NCI-H2227 (cell line): Measurements from ENCODE around the gene ANKRD27.
"Not testable (repeated sequence)": the region's sequence is repeated elsewhere in the genome, so short reads cannot be mapped to it uniquely, and the experiment has no call there.

Experiments used
- DNase-seq: peaks from one replicate; lab custom pipeline; 2025; ENCODE audit not compliant: unreplicated experiment; lab: John Stamatoyannopoulos, UW

The ANKRD27 gene

DNA sequence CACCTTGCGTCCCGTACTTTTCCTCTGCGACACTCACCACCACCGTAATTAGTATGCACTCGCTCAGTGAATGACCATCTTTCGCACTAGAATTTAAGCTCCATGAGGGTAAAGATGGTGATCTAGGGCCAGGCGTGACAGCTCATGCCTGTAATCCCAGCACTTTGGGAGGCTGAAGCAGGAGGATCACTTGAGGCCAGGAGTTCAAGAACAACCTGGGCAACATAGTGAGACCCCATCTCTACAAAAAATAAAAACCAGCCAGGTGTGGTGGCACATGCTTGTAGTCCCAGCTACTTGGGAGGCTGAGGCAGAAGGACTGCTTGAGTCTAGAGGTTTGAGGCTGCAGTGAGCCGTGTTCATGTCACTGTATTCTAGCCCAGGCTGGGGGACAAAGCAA is 18.6 kb downstream of the ANKRD27 start:
- DNase-seq: not testable (repeated sequence)

DNA sequence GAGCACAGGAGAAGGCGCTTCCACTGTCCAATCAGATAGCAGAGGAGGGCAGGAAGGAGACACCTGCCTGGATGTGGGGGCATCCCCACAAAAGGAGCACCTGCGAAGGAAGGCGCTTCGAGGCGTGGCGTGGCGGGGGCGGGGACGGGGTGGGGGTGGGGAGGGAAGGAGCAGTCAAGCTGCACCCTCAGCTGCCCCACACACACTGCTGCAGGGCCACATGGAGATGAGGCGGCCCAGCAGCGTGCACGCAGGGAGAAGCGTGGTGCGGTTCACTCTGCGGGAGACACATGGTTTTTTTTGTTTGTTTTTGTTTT is 21.4 kb downstream of the ANKRD27 start:
- DNase-seq: no peak

DNA sequence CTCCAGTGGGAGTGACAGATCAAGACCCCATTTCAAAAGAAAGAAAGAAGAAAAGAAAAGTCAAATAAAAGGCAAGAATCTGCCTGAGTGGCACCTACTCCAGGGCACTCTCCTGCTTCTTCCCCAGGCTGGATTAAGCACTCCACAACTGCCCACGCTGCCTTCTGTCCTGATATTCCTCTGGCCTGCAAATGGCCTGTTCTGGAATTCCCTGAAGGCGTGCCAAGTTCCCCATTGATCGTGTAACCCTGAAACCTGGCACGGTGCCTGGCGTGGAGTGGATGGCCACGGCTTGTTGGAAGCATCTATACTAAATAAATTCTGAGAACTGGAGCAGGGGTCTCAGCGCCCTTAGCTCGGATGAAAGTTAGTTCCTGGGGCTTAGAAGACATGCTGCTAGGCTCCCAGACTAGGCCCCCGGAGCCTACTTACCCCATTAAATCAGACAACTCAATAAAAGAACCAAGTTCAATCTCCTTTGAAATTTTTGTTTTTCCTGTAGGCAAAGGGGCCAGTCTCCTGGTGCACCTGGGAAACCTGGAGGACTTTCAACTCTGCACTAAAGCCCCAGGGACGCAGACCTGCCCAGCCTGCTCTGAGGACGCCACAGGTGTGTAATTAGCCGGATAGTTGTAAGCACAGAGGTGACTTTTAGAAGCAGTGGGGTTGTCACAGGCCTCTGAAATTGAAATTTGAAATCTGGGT is 21.9 kb downstream of the ANKRD27 start:
- no peak for DNase-seq

DNA sequence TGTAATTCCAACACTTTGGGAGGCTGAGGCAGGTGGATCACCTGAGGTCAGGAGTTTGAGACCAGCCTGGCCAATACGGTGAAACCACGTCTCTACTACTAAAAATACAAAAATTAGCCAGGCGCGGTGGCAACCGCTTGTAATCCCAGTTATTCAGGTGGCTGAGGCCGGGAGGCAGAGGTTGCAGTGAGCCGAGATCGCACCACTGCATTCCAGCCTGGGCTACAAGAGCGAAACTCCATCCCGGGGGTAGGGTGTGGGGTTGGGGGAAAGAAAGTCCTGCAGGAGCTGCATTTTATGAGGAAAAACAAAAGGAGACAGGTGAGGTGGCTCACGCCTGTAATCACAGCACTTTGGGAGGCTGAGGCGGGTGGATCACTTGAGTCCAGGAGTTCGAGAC is 22.6 kb downstream of the ANKRD27 start:
- not testable (repeated sequence) for DNase-seq

DNA sequence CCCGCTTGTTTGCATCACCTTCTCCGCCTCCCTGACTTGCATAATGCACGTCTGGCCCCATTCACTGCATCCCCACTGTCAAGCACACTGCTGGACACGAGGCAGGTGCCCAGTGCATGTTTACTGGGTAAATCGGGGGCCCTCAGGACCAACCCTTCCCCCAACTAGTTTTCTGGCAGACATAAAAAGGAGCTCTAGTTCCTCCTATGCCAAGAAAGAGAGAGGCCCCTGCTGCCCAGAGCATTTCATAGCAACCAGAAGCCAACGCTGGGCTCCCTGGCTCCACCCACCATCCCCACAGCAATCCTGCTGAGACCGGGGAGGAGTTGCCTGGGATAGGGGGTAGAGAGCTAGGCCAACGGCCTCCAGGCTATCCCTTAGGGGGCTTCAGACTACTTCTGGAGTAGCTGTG is 23.2 kb downstream of the ANKRD27 start:
- peak; percentile 81 for DNase-seq

DNA sequence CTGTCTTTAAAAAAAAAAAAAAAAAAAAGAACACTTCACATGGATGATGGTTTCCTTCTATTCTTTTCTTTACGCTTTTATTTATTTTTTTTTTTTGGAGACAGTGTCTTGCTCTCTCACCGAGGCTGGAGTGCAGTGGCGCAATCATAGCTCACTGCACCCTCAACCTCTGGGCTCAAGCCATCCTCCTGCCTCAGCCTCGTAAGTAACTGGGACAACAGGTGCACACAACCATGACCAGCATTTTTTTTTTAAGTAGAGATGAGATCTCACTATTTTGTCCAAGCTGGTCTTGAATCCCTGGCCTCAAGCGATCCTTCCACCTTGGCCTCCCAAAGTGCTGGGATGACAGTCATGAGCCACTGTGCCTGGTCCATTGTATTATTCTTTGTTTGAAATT is 24.3 kb downstream of the ANKRD27 start:
- no peak for DNase-seq

DNA sequence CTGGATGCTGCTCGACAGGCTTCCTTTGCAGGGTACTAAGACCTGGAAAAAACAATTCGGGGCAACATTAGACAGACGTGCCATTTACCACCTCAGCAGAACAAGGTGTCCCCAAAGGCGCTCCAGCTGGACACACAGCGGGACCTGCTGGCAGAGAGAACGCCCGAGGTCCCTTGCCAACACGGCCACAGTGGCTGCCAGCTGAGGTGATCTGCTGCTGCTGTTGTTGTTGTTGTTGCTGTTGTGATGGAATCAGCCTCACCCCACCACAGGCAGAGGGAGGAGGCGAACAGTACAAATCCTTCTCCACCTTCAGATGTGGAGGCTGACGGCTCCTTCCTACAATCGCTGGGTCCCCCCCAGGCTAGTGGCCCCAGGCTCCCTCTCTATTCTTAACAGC is 25.2 kb downstream of the ANKRD27 start:
- no peak for DNase-seq

DNA sequence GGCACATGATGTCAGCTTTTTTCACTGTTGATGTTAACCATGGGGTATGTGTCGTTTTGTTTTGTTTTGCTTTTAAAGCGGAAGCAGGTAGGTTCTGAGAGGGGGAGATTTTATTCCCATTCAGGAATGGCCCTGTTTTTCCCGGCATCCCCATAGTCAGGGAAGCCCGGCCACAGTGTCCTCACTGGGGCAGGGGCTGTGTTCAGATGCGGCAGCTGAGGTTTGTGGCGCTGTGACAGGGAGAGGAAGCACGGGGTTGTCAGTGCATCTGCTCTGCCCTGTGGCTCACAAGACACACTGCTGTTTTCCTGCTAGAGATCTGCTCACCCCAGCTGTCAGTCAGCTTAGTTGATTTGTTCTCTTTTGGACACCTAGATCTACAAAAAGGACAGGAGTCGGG is 27.6 kb downstream of the ANKRD27 start:
- no peak for DNase-seq

DNA sequence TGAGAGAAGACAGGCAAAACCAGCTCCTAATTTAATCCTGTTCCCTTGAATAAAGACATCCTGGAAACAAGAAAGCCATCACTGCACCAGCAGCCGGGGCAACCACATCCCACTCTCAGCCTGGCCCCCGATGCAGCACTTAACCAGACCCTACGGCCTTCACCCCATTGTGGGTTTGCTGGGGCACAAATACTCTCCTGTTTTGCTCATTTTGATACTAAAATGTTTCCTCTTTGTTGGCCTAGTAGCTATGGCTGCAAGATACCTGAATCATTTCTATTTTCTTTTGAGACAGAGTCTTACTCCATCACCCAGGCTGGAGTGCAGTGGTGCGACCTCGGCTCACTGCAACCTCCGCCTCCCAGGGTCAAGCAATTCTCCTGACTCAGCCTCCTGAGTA is 28.4 kb downstream of the ANKRD27 start:
- DNase-seq: no peak

DNA sequence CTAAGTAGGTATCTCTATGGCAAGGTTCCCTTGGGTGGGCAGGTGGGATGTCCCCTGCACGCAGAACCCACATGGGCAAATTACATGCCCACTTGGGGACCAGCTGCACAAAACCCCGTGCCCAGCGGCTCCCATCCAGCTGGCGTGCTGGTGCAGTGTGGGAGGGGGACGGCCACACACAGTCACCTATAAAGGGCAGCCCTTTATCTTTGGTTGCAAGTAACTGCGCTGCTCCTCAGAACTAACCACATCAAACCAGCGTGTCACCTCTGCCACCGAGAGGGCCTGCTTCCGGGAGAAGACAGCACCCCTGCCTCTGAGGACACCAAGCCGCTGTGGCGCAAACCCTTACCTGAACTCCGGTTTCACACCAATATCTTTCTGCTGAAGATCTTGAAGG is 32.2 kb downstream of the ANKRD27 start:
- DNase-seq: no peak

DNA sequence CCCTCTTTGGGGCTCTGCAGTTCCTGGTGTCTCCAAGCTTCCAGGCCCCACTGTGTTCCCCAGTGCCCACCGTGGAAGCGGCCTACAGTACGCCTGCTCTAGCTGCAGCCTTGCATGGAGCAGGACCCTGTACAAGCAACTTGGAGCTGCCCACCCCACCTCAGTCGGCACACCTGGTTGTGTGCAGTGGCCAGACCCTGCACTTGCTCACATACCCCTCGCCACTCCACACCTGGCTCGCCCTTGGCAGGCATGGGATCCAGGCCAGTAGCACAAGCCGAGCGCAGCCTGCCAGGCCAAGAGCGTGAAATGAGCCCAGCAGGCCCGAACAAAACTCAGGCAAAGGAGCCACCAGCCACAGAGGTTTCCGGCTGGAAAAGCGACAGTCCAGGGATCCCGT is 36.4 kb downstream of the ANKRD27 start:
- DNase-seq: no peak

DNA sequence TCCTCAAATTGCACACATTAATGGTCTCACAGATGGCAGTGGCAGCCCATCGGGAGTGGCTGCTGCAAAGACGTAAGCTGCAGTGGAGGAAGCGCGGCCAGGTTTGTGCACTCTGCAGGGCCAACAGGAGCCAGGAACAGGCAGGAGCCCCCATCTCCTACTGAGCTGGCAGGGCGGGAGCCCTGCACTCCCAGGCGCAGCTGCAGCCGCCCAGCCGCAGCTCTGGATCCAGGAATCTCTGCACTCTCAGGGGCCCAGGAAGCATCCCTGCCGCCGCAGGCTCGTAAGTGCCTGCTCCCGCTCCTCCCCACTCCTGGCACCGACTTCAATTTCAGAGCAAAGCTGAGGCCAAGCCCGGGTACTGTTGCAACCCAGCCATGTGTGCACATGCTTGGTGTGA is 37.5 kb downstream of the ANKRD27 start:
- DNase-seq: no peak

DNA sequence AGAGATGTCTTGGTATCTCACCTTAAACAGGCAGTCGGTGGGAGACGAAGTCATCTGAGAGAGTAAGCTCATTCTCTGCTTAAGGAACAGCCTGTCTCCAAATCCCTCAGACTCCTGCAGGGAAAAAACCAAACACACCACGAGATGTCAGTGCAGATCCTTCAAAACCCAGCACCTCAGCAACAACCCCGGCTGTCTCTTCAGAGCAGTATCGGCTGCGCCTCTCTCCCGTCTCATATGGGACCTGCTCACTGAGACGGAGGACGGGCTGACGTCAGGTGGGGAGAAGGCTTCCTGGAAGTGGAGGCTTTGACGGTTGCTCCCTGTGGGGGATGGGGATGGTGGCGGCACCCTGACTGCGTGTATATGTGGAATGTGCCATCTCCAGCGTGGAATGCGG is 43.6 kb downstream of the ANKRD27 start:
- DNase-seq: no peak

DNA sequence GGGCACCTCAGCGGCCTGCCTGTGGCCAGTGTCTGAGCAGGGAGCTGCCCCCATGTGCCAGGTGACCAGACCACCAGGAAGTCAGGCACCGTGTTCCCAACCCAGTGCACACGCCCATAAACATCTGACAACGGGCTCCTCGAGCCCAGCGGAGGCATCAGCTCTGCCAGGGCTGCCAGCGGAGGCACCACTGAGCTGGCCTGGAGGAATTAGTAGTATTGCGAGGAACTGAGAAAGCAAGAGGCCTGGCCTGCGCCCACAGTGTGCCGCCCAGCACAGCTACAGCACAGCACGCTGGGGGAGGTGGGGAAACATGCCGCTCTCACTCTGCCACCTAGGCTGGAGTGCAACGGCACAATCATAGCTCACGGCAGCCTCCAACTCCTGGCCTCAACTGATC is 44.6 kb downstream of the ANKRD27 start:
- DNase-seq: no peak

DNA sequence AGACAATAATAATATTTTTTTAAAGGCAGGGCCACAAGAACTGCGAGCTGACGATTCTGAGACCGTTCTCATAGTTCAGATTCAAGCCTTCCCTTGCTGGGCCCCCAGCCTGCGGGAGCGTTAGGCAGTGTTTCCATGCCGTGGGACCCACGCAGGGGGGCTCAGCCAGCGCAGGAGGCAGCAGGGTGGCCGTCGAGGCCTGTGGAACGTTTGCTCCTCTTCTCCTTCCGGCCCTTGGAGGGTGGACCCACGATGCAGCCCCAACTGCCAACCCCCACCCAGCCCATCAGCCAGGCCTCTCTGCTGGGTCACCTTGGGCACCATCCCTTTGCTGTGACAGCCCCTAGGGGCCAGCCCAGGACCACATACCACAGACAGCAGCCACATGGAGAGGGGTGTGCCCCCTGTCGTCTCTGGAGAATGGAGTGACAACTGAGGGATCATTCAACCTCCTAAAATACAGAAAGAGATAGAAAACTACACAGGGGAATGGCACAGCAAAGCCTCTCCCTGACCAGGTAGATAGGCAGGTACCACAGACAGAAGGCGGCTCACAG is 47.2 kb downstream of the ANKRD27 start:
- DNase-seq: no peak

DNA sequence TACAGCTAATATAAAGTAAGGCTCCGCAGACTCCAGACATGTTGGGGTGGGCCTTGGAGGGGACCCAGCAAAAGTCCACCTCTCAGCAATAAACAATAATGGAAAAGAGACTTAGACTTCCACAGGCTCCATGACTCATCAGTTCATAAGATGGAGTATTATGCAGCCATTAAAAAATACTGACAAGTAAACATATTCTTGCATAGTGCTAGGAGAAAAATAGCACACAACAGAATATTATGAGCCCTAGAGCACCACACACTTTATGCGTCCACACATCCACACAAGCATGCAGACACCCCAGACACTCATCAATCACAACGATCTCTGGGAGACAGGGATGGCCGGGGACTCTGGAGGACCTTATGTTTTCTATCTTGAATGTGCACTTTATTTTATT is 48.0 kb downstream of the ANKRD27 start:
- DNase-seq: no peak

DNA sequence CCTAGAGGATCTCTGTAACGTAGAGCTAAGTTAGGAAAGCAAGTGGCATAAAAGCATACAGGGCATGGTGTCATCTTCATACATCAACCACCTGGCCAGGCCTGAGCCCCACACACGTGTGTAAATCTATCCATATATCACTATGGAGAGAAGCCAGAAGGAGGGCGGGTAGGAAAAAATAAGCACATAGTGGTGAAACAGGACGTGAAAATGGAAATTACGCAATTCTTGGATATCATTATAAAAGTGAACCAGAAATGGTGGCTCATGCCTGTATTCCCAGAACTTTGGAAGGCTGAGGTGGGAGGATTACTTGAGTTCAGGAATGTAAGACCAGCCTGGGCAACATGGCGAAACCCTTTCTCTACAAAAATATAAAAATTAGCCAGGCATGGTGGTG is 50.6 kb downstream of the ANKRD27 start:
- DNase-seq: no peak

DNA sequence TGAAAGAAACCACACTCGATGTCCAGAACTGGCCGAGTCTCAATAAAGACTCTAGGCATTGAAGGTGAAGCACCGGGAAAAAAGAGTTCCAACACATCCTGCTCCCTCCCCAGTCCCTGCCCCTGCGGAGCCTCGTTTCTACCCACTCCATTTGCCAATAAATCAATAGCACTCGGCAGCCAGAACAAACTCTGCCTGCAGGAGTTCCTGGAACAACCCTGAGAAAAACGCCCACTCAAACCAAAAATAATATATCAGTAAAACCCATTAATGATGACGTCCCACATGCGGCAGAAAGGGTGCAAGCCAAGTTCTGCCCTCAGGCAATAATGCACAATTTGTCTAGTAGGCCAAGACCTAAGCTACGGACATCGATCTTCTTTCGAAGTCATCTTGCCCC is 53.0 kb downstream of the ANKRD27 start:
- no peak for DNase-seq

DNA sequence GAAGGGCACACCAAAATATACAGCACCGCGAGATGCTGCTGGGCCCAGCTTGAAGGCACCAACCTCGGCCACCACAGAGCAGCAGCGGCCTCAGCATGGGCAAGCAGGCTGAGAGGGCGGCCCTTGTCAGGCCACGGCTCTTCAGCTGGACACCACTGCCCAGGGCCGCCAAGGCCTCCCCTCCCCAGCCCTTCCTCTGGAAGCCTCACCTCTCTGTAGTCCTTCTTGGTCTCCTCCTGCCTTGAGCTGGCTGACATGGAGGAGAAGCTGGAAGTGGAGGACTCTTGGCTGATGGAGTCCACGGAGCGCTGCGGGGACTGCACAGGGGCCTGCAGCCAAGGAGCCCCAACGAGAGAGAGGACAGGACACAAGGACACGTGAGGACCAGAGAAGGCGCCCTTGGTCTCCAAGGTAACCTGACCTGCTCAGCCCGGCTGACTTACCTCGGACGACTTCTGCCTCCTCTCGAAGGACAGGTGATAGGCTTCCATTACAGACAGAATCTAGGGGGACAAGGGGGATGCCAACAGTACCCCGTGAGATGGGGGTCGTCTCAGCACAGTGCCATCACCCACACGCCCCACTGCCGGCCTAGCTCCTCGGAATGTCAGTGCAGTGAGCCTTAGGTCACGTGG is 55.8 kb downstream of the ANKRD27 start:
- no peak for DNase-seq

DNA sequence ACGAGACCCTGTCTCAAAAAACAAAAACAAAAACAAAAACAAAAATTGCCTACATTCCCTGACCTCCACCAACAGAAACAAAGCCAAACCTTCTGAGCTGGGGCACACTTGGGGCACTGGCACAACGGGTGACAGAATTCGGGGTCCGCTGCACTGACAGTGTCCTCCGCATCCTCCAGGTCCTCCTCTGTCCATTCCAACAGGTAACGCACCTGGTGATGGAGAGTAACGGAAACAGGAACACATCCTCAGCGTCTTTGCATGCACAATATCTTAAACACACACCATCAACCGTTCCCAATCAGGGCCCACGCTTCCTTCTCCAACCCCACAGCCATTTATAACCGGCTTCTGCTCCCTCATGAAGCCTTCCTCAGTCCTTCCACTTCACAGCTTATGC is 59.4 kb downstream of the ANKRD27 start:
- DNase-seq: no peak

DNA sequence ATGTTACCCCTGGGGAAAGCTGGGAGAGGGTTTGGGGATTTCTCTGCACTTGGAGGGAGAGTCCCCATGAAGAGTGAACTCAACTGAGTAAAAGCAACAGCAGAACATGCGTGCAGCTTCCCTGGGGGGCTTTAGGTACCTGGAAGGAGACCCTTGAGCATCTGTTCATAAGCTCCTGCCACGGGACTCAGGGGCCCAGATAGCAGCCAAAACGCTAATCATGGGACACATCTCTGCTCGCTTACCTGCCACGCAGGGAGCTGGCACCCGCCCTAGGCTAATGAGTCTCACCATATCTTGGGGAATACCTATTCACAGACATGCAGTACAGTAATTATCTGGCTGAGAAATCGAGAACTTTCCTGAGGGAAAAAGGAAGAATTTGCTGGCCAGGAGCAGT is 60.1 kb downstream of the ANKRD27 start:
- no peak for DNase-seq

DNA sequence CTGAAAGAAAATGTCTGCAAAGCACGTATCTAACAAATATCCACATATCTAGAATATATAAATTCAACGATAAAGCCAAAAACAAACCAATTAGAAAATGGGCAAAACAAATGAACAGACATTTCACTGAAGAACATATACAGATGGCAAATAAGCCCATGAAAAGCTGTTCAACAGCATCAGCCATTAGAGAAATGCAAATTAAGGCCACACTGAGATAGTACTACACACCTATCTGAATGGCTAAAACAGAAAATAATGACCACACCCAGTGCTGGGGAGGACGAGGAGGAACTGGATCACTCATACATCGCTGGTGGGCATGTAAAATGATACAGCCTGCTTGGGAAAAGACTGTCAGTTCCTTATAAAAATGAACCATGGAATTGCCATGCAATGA is 62.0 kb downstream of the ANKRD27 start:
- DNase-seq: no peak

DNA sequence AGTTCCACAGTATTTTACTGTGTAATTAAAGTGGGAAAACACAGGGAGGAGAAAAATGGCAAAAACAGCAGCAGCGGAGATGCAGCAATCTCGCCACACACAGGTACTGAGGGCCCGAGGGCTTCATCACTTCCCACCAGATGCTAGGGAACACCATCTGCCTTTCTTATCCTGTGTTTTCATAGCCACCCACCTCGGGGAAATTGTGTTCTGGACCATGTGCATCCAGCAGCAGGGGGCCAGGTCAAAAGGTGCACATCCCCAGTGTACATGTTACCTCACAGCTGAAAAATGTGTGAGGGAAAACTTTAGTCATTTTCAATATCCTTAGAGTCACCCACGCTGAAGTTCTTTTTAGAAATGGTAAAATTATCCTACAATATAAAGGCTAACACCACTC is 63.8 kb downstream of the ANKRD27 start:
- no peak for DNase-seq
